SK-N-SH (cell line): ENCODE results near the gene TUBA4B. TPM values are rescaled to one million over a fixed set of nuclear protein-coding genes. Genes with fewer than 3 reads are reported as not detected.

ENCODE experiments used
- CTCF ChIA-PET: fragments of 300-600, 350-600 bp; formaldehyde crosslinking; extraction: SDS; loops from one replicate; lab custom pipeline; 2021; lab: Yijun Ruan, JAX
- POLR2A ChIA-PET: fragments of 350-600 bp; sonication (Branson Sonifier 250); formaldehyde crosslinking; extraction: SDS; loops from one replicate; lab custom pipeline; 2020; ENCODE audit warnings: antibody characterized with exemption, inconsistent platforms; lab: Yijun Ruan, JAX
- DNase-seq: peaks from one replicate; pipeline ENCODE4 v3.0.0; 2012
- H2AFZ ChIP-seq: fragments of 200-600 bp; sonication (generic); 2 replicates; pipeline ENCODE4 v1.8.1; 2016; ENCODE audit warnings: antibody characterized with exemption, mild to moderate bottlenecking, low read depth
- H3F3A ChIP-seq: fragments of 200-600 bp; sonication (generic); replicated peaks from 2 replicates; pipeline ENCODE3; 2016; ENCODE audit warnings: antibody characterized with exemption, mild to moderate bottlenecking; ENCODE audit not compliant: insufficient read depth
- H3K27ac ChIP-seq, 2 experiments: fragments of 200-500 bp in 1 of 2; fragments of 200-600 bp in 1 of 2; sonication (Bioruptor generic) in 1 of 2; sonication (generic), shearing (Covaris generic) in 1 of 2; 2 replicates each; pipeline versions ENCODE4 v1.5.1 to v1.6.1; 2014 to 2016; ENCODE audit warnings: low read depth in 2 of 2, inconsistent platforms in 1 of 2, low read length in 1 of 2, mild to moderate bottlenecking in 1 of 2, mixed read lengths in 1 of 2
- H3K27me3 ChIP-seq: fragments of 200-600 bp; sonication (generic), shearing (Covaris generic); 2 replicates; pipeline ENCODE4 v1.6.1; 2016; ENCODE audit warnings: mixed run types; ENCODE audit not compliant: insufficient read depth
- H3K36me3 ChIP-seq, 2 experiments: fragments of 200-500 bp in 1 of 2; fragments of 200-600 bp in 1 of 2; sonication (Bioruptor generic) in 1 of 2; sonication (generic) in 1 of 2; replicated peaks in 1 of 2; 2 replicates each; pipeline versions ENCODE3 to v1.5.1; 2014 to 2016; ENCODE audit warnings: low read length in 1 of 2, mild to moderate bottlenecking in 1 of 2; ENCODE audit not compliant: insufficient read depth in 2 of 2, control insufficient read depth in 1 of 2
- H3K4me1 ChIP-seq, 2 experiments: fragments of 200-500 bp in 1 of 2; fragments of 200-600 bp in 1 of 2; sonication (Bioruptor generic) in 1 of 2; sonication (generic), shearing (Covaris generic) in 1 of 2; 2 replicates each; pipeline versions ENCODE4 v1.5.1 to v1.6.1; 2014 to 2016; ENCODE audit warnings: low read depth in 1 of 2, low read length in 1 of 2, mixed run types in 1 of 2; ENCODE audit not compliant: insufficient read depth in 2 of 2, control insufficient read depth in 1 of 2
- H3K4me2 ChIP-seq: fragments of 200-600 bp; sonication (generic), shearing (Covaris generic); 2 replicates; pipeline ENCODE4 v1.6.1; 2017; ENCODE audit warnings: mixed run types
- H3K4me3 ChIP-seq, 2 experiments: fragments of 200-500 bp in 1 of 2; fragments of 200-600 bp in 1 of 2; sonication (Bioruptor generic) in 1 of 2; sonication (generic), shearing (Covaris generic) in 1 of 2; 2 replicates each; pipeline versions ENCODE4 v1.5.1 to v1.8.1; 2014 to 2016; ENCODE audit warnings: low read depth in 2 of 2, inconsistent platforms in 1 of 2, low read length in 1 of 2, mild to moderate bottlenecking in 1 of 2, mixed read lengths in 1 of 2, moderate library complexity in 1 of 2
- H3K79me2 ChIP-seq: fragments of 200-600 bp; sonication (generic); 2 replicates; pipeline ENCODE4 v1.8.1; 2017; ENCODE audit warnings: mild to moderate bottlenecking; ENCODE audit not compliant: insufficient read depth
- H3K9ac ChIP-seq: fragments of 200-600 bp; sonication (generic); 2 replicates; pipeline ENCODE4 v1.6.1; 2017; ENCODE audit warnings: mixed run types
- H3K9me2 ChIP-seq: fragments of 200-600 bp; sonication (generic); 2 replicates; pipeline ENCODE4 v1.6.1; 2017; ENCODE audit warnings: mixed run types
- H3K9me3 ChIP-seq: fragments of 200-600 bp; sonication (generic); 2 replicates; pipeline ENCODE4 v1.6.1; 2017; ENCODE audit warnings: mixed run types, mild to moderate bottlenecking, moderate library complexity
- H4K20me1 ChIP-seq: fragments of 200-600 bp; sonication (generic); 2 replicates; pipeline ENCODE4 v1.6.1; 2017; ENCODE audit warnings: mild to moderate bottlenecking, mixed run types; ENCODE audit not compliant: insufficient read depth
- ELF1 ChIP-seq: IDR thresholded peaks from 2 replicates; pipeline ENCODE4 v1.4.0; 2012
- EP300 ChIP-seq, 2 experiments: IDR thresholded peaks; 2 replicates each; pipeline versions ENCODE4 v1.4.0 to v1.6.1; 2012; ENCODE audit warnings: borderline replicate concordance in 1 of 2, low read depth in 1 of 2, low read length in 1 of 2
- FOSL2 ChIP-seq: IDR thresholded peaks from 2 replicates; pipeline ENCODE4 v1.4.0; 2012; ENCODE audit warnings: low read depth, mild to moderate bottlenecking, moderate library complexity, borderline replicate concordance
- FOXJ3 ChIP-seq: sonication (generic); formaldehyde crosslinking; IDR thresholded peaks from 2 replicates; pipeline ENCODE4 v1.5.1; 2020; ENCODE audit warnings: mild to moderate bottlenecking, missing genetic modification reagents
- JUND ChIP-seq: IDR thresholded peaks from 2 replicates; pipeline ENCODE4 v1.4.0; 2012
- MEF2A ChIP-seq: IDR thresholded peaks from 2 replicates; pipeline ENCODE4 v1.4.0; 2012; ENCODE audit warnings: low read depth, borderline replicate concordance
- MXI1 ChIP-seq: IDR thresholded peaks from 2 replicates; pipeline ENCODE4 v1.6.1; 2012; ENCODE audit warnings: mild to moderate bottlenecking, low read depth, low read length, improper control_type of control experiment
- PBX3 ChIP-seq: IDR thresholded peaks from 2 replicates; pipeline ENCODE4; 2012
- RCOR1 ChIP-seq: fragments of 150-350 bp; IDR thresholded peaks from 2 replicates; pipeline ENCODE4 v1.6.1; 2017; ENCODE audit warnings: antibody characterized with exemption, low read length
- REST ChIP-seq: IDR thresholded peaks from 2 replicates; pipeline ENCODE4 v1.6.1; 2012; ENCODE audit warnings: mild to moderate bottlenecking, low read depth, low read length, moderate library complexity
- RFX5 ChIP-seq: IDR thresholded peaks from 2 replicates; pipeline ENCODE4 v1.6.1; 2012; ENCODE audit warnings: mild to moderate bottlenecking, improper control_type of control experiment, low read length
- SMC3 ChIP-seq: IDR thresholded peaks from 2 replicates; pipeline ENCODE4 v1.6.1; 2012; ENCODE audit warnings: low read depth, low read length, improper control_type of control experiment
- TAF1 ChIP-seq: IDR thresholded peaks from 2 replicates; pipeline ENCODE4 v1.6.1; 2012; ENCODE audit warnings: low read depth, mild to moderate bottlenecking, low read length, moderate library complexity, borderline replicate concordance
- TEAD4 ChIP-seq: IDR thresholded peaks from 2 replicates; pipeline ENCODE4 v1.4.0; 2012; ENCODE audit warnings: mild to moderate bottlenecking, borderline replicate concordance; ENCODE audit not compliant: insufficient read depth
- USF2 ChIP-seq: fragments of 150-350 bp; IDR thresholded peaks from 2 replicates; pipeline ENCODE4 v1.6.1; 2017; ENCODE audit warnings: antibody characterized with exemption, low read length, low read depth, borderline replicate concordance
- YY1 ChIP-seq: IDR thresholded peaks from 2 replicates; pipeline ENCODE4 v1.4.0; 2012; ENCODE audit warnings: low read depth, mild to moderate bottlenecking
- WGBS: methylation state at CpG from one replicate; pipeline ENCODE4 v1.1.6; 2017; ENCODE audit warnings: low lambda C conversion rate; 5-methylcytosine and 5-hydroxymethylcytosine counted together
- polyA plus RNA-seq, 3 experiments: library from polyadenylated mRNA; depleted of rRNA; stranded (reverse); fragments of >200 nt; gene quantifications; 2 replicates each; pipeline ENCODE4 v1.2.3, GENCODE V29; 2012

The TUBA4B gene
- polyA plus RNA-seq, 1 of the 3 experiments (the other 2 are of a cell fraction) = 0.03 TPM

- Histone ChIP-seq H3K9me3 (no peaks in the 10 kb centered on the region), H3K4me1 (peaks cover 5 to 30% of the 10 kb centered on the region in 2 experiments; a peak in 3 of 4 replicates), H2AFZ (no peak overlapping the region), H3K4me3 (no peak overlapping the region), H3K9me2 (no peaks in the 10 kb centered on the region), H3K36me3 (peaks cover 10 to 55% of the 10 kb centered on the region in 2 experiments), H3F3A (peaks cover 27% of the 10 kb centered on the region), H3K79me2 (no peaks in the 10 kb centered on the region), H3K27me3 (no peaks in the 10 kb centered on the region), H3K27ac (no peak overlapping the region), H3K9ac (no peak overlapping the region), H3K4me2 (no peak overlapping the region), H4K20me1 (no peaks in the 10 kb centered on the region)
- DNase-seq = no peak
- TF ChIP-seq PBX3 (no peak), MEF2A (no peak)
- ChIA-PET POLR2A (interaction anchor here (0.5 kb wide), 1 partner anchor 14 kb away, joined by 3 read pairs; no protein-coding TSS in a partner anchor), CTCF (interaction anchor here (1.0 to 3.3 kb wide), 4 partner anchors 8 to 66 kb away, joined by 3 to 15 read pairs (median 4); partner anchors contain the start of genes ANKZF1 and ATG9A)
- 96% methylated on average over 17 of the region's 19 CpGs for WGBS
These were observed 32.2 kb upstream of the TUBA4B start for GRCh38 chr2:219220652-219221402.

GRCh38 chr2:219221957-219222518 lies 31.0 kb upstream of the TUBA4B start:
- no peak for DNase-seq
- ChIA-PET POLR2A (no interaction called here), CTCF (interaction anchor here (0.6 to 1.5 kb wide), 7 partner anchors 14 to 102 kb away, joined by 3 to 5 read pairs (median 4); no protein-coding TSS in a partner anchor)
- Histone ChIP-seq H4K20me1 (no peaks in the 10 kb centered on the region), H2AFZ (no peak overlapping the region), H3K36me3 (peaks cover 8 to 46% of the 10 kb centered on the region in 2 experiments), H3F3A (peaks cover 27% of the 10 kb centered on the region), H3K4me1 (peaks cover 5 to 19% of the 10 kb centered on the region in 2 experiments; a peak in 3 of 4 replicates), H3K4me2 (no peak overlapping the region), H3K9ac (no peak overlapping the region), H3K27ac (no peak overlapping the region), H3K27me3 (no peaks in the 10 kb centered on the region), H3K79me2 (no peaks in the 10 kb centered on the region), H3K4me3 (no peak overlapping the region), H3K9me3 (no peaks in the 10 kb centered on the region), H3K9me2 (no peaks in the 10 kb centered on the region)
- whole genome bisulfite sequencing = 92% methylated on average over 15 of the region's 16 CpGs
- TF ChIP-seq MEF2A = no peak
- no peak for TF ChIP-seq RFX5
- TF ChIP-seq FOSL2 = no peak
- no peak for TF ChIP-seq ELF1
- no peak for TF ChIP-seq JUND
- TF ChIP-seq PBX3 = no peak
- TF ChIP-seq MXI1 = no peak
- no peak for TF ChIP-seq SMC3
- no peak for TF ChIP-seq EP300 (IDR thresholded peaks at IDR 0.05; ENCODE audit: borderline replicate concordance in 1 of 2, low read depth in 1 of 2, low read length in 1 of 2)
- TF ChIP-seq REST = no peak
- TF ChIP-seq FOXJ3 (CRISPR knock-in tag) = no peak
- no peak for TF ChIP-seq TAF1
- TF ChIP-seq USF2 = no peak
- TF ChIP-seq YY1 = no peak
- TF ChIP-seq TEAD4 = no peak
- no peak for TF ChIP-seq RCOR1
